GM10847 (cell line): ENCODE data around the gene FNBP1.

ENCODE experiments used
- POLR2A ChIP-seq: IDR thresholded peaks from 2 replicates; pipeline ENCODE4 v1.6.1; 2011; ENCODE audit not compliant: insufficient read length; ENCODE audit errors: extremely low read depth

FNBP1 gene

DNA sequence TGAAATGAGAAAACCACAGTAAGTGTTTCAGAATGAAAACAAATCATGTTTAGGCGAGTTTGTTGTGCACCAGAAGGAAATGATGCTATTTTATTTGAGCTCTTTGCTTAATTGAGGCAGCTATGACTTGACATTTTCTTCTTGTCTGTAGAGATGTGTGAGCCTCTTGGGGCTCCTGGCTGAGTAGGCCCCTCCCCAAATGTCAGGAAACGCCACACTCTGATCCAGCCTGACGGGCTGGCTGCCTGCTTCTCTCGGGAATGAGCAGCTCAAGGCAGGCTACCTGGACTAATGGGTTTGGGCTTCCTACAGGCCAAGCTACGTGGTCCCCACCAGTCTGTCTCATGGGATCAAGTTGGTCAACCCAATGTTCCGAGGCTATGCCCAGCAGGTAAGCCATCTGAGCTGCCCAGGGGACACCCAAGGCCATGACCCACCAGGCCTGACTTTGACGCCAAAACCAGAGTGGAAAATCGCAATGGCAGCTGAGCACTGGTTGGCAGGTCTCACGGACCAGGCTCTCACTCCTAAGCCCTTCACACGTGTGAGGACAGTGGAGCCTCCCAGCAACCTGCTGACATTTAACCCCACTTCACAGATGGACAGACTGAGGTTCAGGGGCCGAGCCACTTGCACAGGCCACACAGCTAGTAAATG lies 177.9 kb downstream of the FNBP1 start:
- TF ChIP-seq POLR2A, result no peak

DNA sequence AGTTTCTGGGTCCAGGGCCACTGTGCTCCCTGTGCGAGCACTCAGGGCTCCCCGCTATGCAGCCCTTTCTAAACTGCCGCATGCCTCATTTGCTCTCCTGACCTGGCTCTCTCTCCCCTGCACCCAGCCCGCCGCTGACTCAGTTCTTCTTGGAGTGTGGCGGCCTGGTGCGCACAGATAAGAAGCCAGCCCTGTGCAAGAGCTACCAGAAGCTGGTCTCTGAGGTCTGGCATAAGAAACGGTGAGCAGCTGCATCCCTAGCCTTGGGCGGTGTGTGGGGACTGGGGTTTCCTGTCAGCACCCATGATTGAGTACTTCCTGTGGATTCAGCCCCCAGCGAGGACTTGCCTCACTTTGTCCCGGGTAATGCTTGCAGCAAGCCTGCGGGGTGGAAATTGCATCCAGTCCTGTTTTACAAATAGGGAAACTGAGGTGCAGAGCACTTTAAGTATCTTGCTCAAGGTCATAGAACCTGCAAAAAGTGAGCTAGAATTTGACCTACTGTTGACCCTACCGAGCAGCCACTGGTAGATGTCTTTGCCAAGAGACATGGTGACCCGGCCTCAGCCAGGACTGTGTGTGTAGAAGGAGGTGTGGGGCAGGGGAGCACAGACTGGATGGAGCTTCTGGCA lies 179.8 kb downstream of the FNBP1 start:
- TF ChIP-seq POLR2A, result no peak

DNA sequence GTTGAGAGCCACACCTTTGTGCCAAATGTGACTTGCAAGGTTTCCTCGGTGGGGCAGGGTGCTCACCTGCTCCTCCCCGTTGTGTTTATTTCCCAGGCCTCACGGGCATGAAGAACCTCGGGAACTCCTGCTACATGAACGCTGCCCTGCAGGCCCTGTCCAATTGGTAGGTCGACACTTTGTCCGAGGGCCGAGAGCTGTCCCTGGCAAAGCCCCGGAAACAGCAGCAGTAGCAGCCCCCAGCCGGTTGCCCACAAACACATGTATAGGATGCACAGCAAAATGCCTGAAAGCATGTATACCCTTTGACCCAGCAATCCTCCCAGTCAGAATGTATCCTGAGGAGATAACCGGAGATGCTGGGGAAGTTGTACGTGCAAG lies 181.6 kb downstream of the FNBP1 start:
- TF ChIP-seq POLR2A, result no peak

DNA sequence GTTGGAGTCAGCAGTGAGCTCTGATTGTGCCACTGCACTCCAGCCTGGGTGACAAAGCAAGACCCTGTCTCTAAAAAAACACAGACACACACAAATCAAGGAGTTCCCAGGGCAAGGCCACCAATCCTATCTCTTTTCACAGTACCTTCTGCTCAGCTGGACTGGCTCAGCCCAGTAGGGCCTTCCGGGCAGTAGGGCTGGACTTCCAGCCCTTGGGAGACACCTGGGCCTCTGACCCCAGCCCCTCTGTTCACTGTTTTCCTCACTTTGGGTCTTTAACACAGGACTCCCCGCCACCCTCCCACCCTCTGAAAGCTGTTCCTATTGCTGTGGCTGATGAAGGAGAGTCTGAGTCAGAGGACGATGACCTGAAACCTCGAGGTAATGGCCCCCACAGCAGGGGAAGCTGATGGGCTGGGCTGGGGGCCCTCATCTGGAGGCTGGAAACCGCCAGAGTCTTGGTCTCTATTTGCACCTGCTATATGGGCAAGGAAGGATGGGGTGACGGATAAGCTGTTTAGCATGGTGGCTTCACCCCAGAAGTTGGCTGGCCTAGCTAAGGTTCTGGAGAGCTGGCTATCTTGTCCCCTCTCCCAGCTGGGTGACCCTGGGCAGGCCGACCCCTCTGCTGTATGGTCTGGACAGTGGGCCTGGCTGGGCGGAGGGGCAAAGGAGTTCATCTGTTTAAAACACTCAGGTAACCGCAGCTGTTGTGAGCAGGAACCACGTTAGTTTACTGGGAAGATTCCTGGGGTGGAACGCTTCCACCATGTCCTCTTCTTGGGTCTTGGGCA lies 182.1 kb downstream of the FNBP1 start:
- TF ChIP-seq POLR2A, result no peak

DNA sequence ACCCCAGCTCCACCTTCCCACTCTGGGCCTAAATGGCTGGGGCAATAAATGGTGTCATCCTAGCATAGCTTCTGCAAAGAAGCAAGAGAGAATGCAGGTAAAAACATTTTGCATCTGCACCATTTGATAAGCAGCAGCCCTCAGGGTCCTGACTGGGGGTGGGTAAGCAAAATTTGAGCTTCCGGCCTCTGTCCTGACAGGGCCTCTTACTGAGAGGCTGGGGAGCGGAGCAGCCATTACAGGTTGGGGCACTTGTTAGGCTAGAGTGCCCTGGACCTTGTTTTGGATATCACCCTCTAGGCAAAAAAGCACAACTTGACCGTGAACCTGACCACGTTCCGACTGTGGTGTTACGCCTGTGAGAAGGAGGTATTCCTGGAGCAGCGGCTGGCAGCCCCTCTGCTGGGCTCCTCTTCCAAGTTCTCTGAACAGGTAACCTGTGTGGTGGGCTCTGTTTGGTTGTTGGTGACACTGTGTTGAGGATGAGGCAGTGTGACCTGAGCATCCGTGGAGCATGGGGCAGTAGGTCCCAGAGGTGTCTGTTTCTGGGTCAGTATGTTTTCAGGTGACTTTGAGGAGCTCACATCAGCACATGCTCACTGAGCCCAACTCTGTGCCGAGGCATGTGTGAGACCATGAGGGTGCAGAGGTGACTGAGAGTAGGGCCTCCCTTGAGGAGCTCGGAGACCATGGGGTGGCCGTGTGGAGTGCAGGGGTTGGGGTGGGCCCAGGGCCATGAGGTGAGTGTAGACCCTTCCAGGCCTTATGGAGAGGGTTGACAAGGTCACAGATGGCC lies 184.6 kb downstream of the FNBP1 start:
- no peak for TF ChIP-seq POLR2A

DNA sequence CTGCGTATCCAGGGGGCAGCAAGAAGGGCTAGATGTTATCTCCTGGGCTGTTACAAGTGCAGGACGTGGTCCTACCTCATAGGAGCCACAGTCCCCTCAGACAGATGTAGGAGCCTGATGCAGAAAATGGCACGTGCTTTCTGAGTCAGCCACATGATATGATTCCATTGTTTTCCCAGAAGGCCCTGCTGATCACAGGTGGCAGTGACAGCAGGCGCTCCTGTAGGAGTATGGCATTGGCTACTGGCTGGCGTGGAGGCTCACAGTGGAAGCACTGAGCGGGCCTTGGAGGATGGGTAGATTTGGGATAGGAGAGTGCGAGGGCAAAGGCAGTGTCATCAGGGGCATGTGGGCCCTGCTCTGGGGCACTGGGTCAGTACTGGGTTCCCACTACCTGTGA lies 185.8 kb downstream of the FNBP1 start:
- no peak for TF ChIP-seq POLR2A

DNA sequence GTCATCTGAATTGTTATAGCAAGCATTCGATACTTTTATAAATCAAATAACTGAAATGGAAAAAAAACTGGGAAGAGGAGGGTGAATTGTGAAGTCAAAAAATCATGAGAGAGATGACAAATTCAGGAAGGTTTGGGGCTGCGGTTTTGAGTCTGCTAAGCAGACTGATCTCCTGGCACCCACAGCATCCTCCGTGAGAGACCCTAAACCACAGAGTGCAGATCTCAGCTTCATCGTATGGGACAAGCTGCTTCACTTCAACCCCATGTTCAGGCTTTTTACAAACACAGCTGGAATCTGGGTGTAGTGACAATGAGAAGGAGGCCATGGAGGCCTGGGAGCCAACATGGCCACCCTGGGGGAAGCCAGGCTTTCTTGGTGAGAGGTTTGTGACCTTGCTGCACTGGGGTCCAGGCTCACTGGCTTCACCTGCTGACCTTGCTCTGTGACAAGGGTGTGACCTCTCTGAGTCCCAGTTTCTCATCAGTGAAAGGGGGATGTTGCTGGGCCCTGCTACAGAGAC lies 188.3 kb downstream of the FNBP1 start:
- no peak for TF ChIP-seq POLR2A

DNA sequence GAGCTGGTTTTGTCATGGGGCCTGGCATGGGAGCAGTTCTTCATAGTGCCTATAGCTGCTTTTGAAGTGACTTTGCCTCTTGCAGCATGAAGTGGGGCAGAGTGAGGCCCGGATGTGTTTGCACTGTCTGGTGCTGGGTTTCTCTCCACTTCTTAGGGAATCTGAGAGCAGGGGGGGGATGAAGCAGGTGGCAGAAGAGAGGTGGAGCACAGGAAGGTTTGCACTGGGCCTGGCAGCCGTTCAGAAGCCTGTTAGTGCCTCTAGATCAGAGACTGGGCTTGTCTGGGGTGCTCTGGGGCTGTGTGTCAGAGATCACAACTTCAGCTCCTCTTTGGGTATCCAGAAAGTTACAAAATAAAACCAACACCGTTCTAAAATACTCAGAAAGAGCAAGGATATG lies 189.4 kb downstream of the FNBP1 start:
- no peak for TF ChIP-seq POLR2A

DNA sequence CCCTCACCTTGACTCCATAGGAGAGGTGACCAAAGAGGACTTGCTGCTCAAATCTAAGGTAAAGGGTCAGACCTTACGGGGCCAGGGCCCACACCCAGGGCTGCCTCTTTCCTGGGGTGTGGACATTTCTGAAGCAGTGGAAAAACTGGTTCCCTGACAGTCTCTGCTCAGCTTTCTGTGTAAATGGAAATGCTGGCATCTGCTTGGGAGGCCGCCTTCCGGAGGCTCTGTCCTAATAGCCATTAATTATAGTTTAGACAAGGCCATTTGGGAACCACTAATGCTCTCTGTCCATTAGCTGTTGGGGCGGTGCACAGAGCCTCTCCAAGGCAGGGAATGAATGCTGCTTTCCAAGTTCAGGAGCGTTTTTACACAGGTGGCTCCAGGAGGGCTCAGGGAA lies 190.4 kb downstream of the FNBP1 start:
- no peak for TF ChIP-seq POLR2A

DNA sequence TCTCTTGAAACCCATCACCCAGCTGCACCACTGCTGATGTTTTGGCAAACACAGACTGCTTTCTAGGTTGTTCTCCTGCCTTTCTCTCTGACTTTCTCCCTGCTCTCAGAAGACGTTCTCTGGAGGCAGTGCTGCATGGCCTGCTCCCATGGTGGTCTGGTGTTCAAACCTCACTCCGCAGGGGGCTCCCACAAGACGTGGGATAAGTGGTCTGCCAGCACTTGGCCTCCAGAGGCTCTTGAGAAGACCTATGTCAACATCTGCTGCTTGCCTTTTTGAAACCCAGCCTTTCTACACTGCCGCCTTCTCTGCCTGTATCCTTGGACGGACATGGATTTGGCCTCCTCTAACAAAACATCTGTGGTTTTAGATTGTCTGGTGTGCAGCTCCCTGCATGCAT lies 191.2 kb downstream of the FNBP1 start:
- TF ChIP-seq POLR2A, result no peak

DNA sequence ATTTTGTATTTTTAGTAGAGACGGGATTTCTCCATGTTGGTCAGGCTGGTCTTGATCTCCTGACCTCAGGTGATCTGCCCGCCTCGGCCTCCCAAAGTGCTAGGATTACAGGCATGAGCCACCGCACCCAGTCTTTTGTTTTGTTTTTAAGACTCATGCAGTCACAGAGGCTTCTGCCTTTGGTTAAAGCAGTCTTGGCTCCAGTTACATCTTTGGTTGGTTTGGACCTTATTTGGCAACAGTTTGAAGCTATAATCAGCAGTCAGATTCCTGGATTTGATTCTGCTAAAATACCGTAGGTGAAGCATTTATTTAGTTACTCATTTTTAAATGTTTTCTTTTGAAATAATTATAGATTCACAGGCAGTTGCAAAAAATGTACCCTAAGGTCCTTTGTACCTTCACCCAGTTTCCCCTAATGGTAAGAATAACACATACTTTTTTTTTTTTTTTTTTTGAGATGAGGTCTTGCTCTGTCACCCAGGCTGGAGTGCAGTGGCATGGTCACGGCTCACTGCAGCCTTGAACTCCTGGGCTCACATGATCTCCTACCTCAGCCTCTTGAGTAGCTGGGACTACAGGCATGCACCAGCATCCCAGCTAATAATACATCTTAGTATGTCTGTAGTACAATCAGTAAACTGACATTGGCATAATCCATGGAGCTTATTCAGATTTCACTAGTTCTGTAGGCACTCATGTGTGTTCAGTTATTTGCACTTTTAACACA lies 192.0 kb downstream of the FNBP1 start:
- no peak for TF ChIP-seq POLR2A

DNA sequence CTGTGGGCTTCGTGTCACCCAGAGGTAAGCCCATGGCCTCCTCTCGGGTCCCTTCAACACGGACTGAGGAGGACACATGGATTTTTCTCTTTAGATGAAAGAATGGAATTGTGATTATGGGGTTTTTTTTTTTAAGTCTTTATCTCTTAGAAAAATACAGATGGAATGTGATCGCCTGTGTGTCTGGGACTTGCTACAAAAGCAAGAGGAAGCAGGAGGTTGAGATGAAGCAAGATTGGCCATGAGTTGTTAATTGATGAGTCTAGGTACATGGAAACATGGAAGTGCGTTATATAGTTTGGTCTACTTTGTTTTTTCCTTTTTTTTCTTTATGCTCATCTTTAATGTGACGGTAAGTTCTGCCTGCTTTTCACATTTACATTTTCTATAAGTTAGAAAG lies 193.1 kb downstream of the FNBP1 start:
- TF ChIP-seq POLR2A, result no peak

DNA sequence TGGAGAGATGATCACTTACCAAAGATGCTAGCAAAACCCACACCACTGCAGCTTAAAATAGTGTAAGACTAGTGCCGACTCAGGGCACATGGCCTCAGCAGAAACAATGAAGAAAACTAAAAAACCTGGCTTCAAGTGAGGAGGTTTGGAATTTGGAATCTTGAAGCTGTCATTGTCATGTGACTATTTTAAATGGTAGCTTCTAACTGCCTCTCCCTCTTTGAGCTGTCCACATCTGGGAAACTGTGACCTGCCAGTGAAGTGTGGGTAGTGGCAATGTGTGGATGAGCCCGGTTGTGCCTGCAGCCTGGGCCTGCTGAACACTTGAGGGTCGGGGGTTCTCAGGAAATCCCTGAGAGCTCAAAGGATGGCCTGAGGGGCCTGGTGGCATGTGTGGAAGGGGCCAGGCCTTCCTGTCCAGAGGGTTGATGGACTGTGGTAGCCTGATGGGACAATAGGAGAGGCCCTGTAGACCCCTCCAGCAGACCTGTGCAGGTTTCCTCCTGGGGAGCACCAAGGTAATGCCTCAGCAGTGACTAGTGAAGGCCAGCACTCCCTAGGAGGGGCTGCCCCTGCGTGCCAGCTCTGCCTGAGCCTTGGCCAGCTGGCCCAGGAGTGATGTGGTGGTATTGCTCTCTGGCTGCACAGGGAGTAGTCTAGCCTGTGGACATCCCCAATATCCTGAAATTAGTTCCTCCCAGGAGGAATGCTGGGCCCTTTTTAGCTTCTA lies 194.1 kb downstream of the FNBP1 start:
- no peak for TF ChIP-seq POLR2A

DNA sequence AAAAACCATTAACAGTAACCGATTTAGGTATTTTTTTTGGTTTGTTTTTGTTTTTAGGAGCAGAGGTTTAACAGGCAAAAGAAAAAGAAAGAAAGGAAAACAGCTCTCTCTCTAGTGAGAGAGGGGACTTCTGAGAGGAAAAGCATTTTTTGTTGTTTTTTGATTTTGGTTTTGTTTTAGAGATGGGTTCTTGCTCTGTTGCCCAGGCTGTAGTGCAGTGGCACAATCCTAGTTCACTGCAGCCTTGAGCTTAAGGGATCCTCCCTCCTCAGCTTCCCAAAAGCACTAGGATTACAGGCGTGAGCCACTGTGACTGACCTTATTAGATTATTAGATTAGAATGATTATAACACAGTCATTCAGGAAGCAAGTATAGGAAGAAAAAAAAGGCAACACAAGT lies 197.6 kb downstream of the FNBP1 start:
- no peak for TF ChIP-seq POLR2A
